IPS-18c (cell line): ENCODE measurements around the gene RAB36.

Experiments
- H3K4me3 ChIP-seq: 2 replicates; pipeline ENCODE4 v1.7.0; 2013; ENCODE audit warnings: low read depth, mild to moderate bottlenecking, low read length, moderate library complexity; ENCODE audit not compliant: insufficient read depth
- H3K9me3 ChIP-seq: one replicate; pipeline ENCODE4 v1.6.1; 2013; ENCODE audit warnings: mild to moderate bottlenecking, low read length, moderate library complexity; ENCODE audit not compliant: control insufficient read depth, insufficient read depth

Gene RAB36

GRCh38 chr22:23200898-23201297, 55.6 kb downstream of the RAB36 start:
- Histone ChIP-seq H3K4me3 (no peak overlapping the region), H3K9me3 (peaks cover 2% of the 10 kb centered on the region)

- peaks cover 2% of the 10 kb centered on the region for H3K9me3 ChIP-seq
- no peak overlapping the region for H3K4me3 ChIP-seq
These were observed 57.7 kb downstream of the RAB36 start for GRCh38 chr22:23202812-23203451.

GRCh38 chr22:23203452-23204124, 58.3 kb downstream of the RAB36 start:
- Histone ChIP-seq H3K9me3 (peaks cover 2% of the 10 kb centered on the region), H3K4me3 (no peak overlapping the region)

GRCh38 chr22:23204125-23204488, 58.8 kb downstream of the RAB36 start:
- Histone ChIP-seq H3K4me3 (no peak overlapping the region), H3K9me3 (peaks cover 2% of the 10 kb centered on the region)

- Histone ChIP-seq H3K9me3 (peaks cover 2% of the 10 kb centered on the region), H3K4me3 (no peak overlapping the region)
These were observed 59.4 kb downstream of the RAB36 start for GRCh38 chr22:23204541-23205157.

GRCh38 chr22:23205339-23206049, 60.2 kb downstream of the RAB36 start:
- Histone ChIP-seq H3K4me3 (no peak overlapping the region), H3K9me3 (peaks cover 2% of the 10 kb centered on the region)

- peaks cover 2% of the 10 kb centered on the region for H3K9me3 ChIP-seq
- no peak overlapping the region for H3K4me3 ChIP-seq
These were observed 61.6 kb downstream of the RAB36 start for GRCh38 chr22:23206915-23207314.

- Histone ChIP-seq H3K4me3 (no peak overlapping the region), H3K9me3 (peaks cover 2% of the 10 kb centered on the region)
These were observed 62.6 kb downstream of the RAB36 start for GRCh38 chr22:23207729-23208393.

- Histone ChIP-seq H3K9me3 (peaks cover 2% of the 10 kb centered on the region), H3K4me3 (no peak overlapping the region)
These were observed 65.3 kb downstream of the RAB36 start for GRCh38 chr22:23210428-23211170.

GRCh38 chr22:23211622-23212021, 66.3 kb downstream of the RAB36 start:
- Histone ChIP-seq H3K4me3 (no peak overlapping the region), H3K9me3 (no peaks in the 10 kb centered on the region)

- Histone ChIP-seq H3K4me3 (no peak overlapping the region), H3K9me3 (no peaks in the 10 kb centered on the region)
These were observed 67.1 kb downstream of the RAB36 start for GRCh38 chr22:23212061-23213021.

- H3K9me3 ChIP-seq: no peaks in the 10 kb centered on the region
- no peak overlapping the region for H3K4me3 ChIP-seq
These were observed 67.8 kb downstream of the RAB36 start for GRCh38 chr22:23213022-23213555.

GRCh38 chr22:23213581-23214334, 68.5 kb downstream of the RAB36 start:
- Histone ChIP-seq H3K9me3 (no peaks in the 10 kb centered on the region), H3K4me3 (no peak overlapping the region)
